Prostate gland (tissue), 2 donors: Measurements from ENCODE around the gene SH2D2A.

Experiments used
- POLR2A ChIP-seq: fragments of 450-650 bp; IDR thresholded peaks from one replicate; pipeline ENCODE4 v1.6.1; 2016; ENCODE audit warnings: antibody characterized with exemption, mild to moderate bottlenecking
- TF ChIP-seq, protein P1 (sequence below), 4 experiments: fragments of 200-600 bp in 2 of 4; fragments of 450-650 bp in 2 of 4; sonication (generic) in 2 of 4; IDR thresholded peaks; 1 replicate in 3 of 4; 2 replicates in 1 of 4; pipeline ENCODE4 v1.5.1; 2016 to 2019; ENCODE audit warnings: antibody characterized with exemption in 4 of 4, mild to moderate bottlenecking in 2 of 4, moderate library complexity in 2 of 4

DNA sequence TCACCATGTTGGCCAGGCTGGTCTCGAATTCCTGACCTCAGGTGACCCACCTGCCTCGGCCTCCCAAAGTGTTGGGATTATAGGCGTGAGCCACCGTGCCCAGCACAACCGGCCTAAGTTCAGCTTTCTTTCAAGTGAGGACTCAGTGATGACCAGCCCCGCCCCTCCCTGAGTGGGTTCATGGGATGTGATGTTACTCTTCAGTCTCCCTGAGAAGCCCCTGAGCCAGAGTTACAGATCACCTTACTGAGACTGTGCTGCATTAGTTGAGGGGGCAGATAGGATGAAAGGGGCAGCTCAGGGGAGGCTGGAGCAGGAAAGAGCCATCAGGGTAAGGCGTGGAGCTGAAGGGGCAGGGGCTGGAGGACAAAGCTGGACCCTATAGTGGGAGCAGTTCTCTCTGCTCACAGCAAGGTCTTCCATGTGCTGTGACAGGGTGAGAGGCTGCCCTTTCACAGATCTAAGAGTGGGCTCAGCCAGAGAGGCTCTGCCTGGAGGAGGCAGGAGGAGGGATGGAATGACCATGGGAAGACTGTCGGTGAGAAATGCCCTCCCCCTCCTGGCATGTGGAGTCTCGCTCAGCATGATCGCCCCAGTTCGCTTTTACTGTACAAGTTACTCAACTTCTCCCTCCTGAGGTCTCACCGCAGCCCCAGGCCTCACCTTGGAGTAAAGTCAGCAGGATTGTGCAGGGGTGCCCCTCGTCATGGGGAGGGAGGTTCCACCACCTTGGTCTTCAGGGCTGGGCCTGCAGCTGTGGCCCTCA, 13.4 kb downstream of the SH2D2A start:
- TF ChIP-seq, protein P1, sequence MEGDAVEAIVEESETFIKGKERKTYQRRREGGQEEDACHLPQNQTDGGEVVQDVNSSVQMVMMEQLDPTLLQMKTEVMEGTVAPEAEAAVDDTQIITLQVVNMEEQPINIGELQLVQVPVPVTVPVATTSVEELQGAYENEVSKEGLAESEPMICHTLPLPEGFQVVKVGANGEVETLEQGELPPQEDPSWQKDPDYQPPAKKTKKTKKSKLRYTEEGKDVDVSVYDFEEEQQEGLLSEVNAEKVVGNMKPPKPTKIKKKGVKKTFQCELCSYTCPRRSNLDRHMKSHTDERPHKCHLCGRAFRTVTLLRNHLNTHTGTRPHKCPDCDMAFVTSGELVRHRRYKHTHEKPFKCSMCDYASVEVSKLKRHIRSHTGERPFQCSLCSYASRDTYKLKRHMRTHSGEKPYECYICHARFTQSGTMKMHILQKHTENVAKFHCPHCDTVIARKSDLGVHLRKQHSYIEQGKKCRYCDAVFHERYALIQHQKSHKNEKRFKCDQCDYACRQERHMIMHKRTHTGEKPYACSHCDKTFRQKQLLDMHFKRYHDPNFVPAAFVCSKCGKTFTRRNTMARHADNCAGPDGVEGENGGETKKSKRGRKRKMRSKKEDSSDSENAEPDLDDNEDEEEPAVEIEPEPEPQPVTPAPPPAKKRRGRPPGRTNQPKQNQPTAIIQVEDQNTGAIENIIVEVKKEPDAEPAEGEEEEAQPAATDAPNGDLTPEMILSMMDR (IDR thresholded peaks at IDR 0.05): no peak
- no peak for TF ChIP-seq POLR2A
